GM23338 (cell line): ENCODE results near the gene DCLK1.

Experiments used
- CREB1 ChIP-seq: fragments of 250-450 bp; sonication (Bioruptor Pico); IDR thresholded peaks from 2 replicates; pipeline ENCODE4 v1.5.0; 2020; ENCODE audit warnings: low read depth, mild to moderate bottlenecking, moderate library complexity
- EZH2 ChIP-seq: fragments of 200-600 bp; sonication (generic); IDR thresholded peaks from one replicate; pipeline ENCODE4 v1.8.0; 2017; ENCODE audit warnings: antibody characterized with exemption, mild to moderate bottlenecking, low read depth; ENCODE audit not compliant: unreplicated experiment
- EZH2phosphoT487 ChIP-seq: fragments of 200-600 bp; sonication (generic); IDR thresholded peaks from one replicate; pipeline ENCODE4 v1.8.1; 2018; ENCODE audit warnings: antibody characterized with exemption; ENCODE audit not compliant: unreplicated experiment
- JUNB ChIP-seq: IDR thresholded peaks from one replicate; pipeline ENCODE4 v1.6.1; 2016; ENCODE audit warnings: antibody characterized with exemption; ENCODE audit not compliant: unreplicated experiment
- NANOG ChIP-seq: IDR thresholded peaks from 2 replicates; pipeline ENCODE4 v1.6.1; 2016; ENCODE audit warnings: antibody characterized with exemption, borderline replicate concordance
- POLR2AphosphoS5 ChIP-seq: IDR thresholded peaks from 2 replicates; pipeline ENCODE4 v1.6.1; 2016; ENCODE audit warnings: antibody characterized with exemption, low read depth
- ZNF331 ChIP-seq: fragments of 250-450 bp; sonication (Bioruptor Pico); IDR thresholded peaks from 2 replicates; pipeline ENCODE4 v1.5.0; 2020; ENCODE audit warnings: low read depth, mild to moderate bottlenecking, moderate library complexity
- TF ChIP-seq, protein P1 (sequence below), 2 experiments: fragments of 200-600 bp in 1 of 2; sonication (generic) in 1 of 2; conservative IDR thresholded peaks; 2 replicates each; pipeline versions ENCODE4 v1.5.1 to v1.6.1; 2016 to 2017; ENCODE audit warnings: antibody characterized with exemption in 2 of 2, low read depth in 2 of 2, mild to moderate bottlenecking in 2 of 2, moderate library complexity in 1 of 2
- TF ChIP-seq, protein P2 (sequence below): fragments of 250-450 bp; sonication (Bioruptor Pico); IDR thresholded peaks from 2 replicates; pipeline ENCODE4 v1.5.0; 2020; ENCODE audit warnings: mild to moderate bottlenecking, moderate library complexity
- TF ChIP-seq, protein P3 (sequence below): IDR thresholded peaks from one replicate; pipeline ENCODE4 v1.6.1; 2018; ENCODE audit warnings: antibody characterized with exemption; ENCODE audit not compliant: unreplicated experiment

DNA sequence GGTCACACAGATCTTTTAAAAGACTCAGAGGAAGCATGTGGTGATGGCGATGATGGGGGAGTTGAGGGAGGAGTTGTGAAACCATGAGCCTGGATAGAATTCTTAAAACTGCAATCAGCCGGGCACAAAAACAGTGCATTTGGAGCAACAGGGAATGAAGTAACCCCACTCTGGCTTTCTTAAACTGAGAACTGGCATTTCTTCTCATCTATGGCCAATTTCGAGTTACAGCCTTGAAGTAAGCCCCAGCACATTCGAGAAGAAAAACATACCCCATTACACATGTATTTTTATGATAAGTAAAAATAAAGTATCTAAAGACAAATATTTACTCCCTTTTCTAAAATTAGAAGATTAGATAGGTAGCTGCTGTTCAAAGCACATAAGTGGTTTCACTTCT is 70.1 kb downstream of the DCLK1 start:
- TF ChIP-seq POLR2AphosphoS5 (no peak), EZH2phosphoT487 (no peak), JUNB (no peak), CREB1 (CRISPR knock-in tag) (no peak), EZH2 (no peak), NANOG (no peak), ZNF331 (CRISPR knock-in tag) (no peak)
- TF ChIP-seq, protein P1, sequence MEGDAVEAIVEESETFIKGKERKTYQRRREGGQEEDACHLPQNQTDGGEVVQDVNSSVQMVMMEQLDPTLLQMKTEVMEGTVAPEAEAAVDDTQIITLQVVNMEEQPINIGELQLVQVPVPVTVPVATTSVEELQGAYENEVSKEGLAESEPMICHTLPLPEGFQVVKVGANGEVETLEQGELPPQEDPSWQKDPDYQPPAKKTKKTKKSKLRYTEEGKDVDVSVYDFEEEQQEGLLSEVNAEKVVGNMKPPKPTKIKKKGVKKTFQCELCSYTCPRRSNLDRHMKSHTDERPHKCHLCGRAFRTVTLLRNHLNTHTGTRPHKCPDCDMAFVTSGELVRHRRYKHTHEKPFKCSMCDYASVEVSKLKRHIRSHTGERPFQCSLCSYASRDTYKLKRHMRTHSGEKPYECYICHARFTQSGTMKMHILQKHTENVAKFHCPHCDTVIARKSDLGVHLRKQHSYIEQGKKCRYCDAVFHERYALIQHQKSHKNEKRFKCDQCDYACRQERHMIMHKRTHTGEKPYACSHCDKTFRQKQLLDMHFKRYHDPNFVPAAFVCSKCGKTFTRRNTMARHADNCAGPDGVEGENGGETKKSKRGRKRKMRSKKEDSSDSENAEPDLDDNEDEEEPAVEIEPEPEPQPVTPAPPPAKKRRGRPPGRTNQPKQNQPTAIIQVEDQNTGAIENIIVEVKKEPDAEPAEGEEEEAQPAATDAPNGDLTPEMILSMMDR (conservative IDR thresholded peaks at IDR 0.05; ENCODE audit: low read depth in 2 of 2): no peak
- TF ChIP-seq, protein P2, sequence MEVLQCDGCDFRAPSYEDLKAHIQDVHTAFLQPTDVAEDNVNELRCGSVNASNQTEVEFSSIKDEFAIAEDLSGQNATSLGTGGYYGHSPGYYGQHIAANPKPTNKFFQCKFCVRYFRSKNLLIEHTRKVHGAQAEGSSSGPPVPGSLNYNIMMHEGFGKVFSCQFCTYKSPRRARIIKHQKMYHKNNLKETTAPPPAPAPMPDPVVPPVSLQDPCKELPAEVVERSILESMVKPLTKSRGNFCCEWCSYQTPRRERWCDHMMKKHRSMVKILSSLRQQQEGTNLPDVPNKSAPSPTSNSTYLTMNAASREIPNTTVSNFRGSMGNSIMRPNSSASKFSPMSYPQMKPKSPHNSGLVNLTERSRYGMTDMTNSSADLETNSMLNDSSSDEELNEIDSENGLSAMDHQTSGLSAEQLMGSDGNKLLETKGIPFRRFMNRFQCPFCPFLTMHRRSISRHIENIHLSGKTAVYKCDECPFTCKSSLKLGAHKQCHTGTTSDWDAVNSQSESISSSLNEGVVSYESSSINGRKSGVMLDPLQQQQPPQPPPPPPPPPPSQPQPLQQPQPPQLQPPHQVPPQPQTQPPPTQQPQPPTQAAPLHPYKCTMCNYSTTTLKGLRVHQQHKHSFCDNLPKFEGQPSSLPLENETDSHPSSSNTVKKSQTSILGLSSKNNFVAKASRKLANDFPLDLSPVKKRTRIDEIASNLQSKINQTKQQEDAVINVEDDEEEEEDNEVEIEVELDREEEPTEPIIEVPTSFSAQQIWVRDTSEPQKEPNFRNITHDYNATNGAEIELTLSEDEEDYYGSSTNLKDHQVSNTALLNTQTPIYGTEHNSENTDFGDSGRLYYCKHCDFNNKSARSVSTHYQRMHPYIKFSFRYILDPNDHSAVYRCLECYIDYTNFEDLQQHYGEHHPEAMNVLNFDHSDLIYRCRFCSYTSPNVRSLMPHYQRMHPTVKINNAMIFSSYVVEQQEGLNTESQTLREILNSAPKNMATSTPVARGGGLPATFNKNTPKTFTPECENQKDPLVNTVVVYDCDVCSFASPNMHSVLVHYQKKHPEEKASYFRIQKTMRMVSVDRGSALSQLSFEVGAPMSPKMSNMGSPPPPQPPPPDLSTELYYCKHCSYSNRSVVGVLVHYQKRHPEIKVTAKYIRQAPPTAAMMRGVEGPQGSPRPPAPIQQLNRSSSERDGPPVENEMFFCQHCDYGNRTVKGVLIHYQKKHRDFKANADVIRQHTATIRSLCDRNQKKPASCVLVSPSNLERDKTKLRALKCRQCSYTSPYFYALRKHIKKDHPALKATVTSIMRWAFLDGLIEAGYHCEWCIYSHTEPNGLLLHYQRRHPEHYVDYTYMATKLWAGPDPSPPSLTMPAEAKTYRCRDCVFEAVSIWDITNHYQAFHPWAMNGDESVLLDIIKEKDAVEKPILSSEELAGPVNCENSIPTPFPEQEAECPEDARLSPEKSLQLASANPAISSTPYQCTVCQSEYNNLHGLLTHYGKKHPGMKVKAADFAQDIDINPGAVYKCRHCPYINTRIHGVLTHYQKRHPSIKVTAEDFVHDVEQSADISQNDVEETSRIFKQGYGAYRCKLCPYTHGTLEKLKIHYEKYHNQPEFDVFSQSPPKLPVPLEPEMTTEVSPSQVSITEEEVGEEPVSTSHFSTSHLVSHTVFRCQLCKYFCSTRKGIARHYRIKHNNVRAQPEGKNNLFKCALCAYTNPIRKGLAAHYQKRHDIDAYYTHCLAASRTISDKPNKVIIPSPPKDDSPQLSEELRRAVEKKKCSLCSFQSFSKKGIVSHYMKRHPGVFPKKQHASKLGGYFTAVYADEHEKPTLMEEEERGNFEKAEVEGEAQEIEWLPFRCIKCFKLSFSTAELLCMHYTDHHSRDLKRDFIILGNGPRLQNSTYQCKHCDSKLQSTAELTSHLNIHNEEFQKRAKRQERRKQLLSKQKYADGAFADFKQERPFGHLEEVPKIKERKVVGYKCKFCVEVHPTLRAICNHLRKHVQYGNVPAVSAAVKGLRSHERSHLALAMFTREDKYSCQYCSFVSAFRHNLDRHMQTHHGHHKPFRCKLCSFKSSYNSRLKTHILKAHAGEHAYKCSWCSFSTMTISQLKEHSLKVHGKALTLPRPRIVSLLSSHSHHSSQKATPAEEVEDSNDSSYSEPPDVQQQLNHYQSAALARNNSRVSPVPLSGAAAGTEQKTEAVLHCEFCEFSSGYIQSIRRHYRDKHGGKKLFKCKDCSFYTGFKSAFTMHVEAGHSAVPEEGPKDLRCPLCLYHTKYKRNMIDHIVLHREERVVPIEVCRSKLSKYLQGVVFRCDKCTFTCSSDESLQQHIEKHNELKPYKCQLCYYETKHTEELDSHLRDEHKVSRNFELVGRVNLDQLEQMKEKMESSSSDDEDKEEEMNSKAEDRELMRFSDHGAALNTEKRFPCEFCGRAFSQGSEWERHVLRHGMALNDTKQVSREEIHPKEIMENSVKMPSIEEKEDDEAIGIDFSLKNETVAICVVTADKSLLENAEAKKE (CRISPR knock-in tag): no peak
- TF ChIP-seq, protein P3, sequence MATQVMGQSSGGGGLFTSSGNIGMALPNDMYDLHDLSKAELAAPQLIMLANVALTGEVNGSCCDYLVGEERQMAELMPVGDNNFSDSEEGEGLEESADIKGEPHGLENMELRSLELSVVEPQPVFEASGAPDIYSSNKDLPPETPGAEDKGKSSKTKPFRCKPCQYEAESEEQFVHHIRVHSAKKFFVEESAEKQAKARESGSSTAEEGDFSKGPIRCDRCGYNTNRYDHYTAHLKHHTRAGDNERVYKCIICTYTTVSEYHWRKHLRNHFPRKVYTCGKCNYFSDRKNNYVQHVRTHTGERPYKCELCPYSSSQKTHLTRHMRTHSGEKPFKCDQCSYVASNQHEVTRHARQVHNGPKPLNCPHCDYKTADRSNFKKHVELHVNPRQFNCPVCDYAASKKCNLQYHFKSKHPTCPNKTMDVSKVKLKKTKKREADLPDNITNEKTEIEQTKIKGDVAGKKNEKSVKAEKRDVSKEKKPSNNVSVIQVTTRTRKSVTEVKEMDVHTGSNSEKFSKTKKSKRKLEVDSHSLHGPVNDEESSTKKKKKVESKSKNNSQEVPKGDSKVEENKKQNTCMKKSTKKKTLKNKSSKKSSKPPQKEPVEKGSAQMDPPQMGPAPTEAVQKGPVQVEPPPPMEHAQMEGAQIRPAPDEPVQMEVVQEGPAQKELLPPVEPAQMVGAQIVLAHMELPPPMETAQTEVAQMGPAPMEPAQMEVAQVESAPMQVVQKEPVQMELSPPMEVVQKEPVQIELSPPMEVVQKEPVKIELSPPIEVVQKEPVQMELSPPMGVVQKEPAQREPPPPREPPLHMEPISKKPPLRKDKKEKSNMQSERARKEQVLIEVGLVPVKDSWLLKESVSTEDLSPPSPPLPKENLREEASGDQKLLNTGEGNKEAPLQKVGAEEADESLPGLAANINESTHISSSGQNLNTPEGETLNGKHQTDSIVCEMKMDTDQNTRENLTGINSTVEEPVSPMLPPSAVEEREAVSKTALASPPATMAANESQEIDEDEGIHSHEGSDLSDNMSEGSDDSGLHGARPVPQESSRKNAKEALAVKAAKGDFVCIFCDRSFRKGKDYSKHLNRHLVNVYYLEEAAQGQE: no peak
